Adrenal gland (tissue), 5 donors: ENCODE results near the gene RYR3.

Experiments
- CTCF ChIP-seq, 6 experiments: fragments of 450-650 bp in 4 of 6; fragments of 200-600 bp in 2 of 6; sonication (generic) in 1 of 6; IDR thresholded peaks; 1 replicate in 5 of 6; 2 replicates in 1 of 6; pipeline versions ENCODE4 v1.5.1 to v1.8.0; 2016 to 2021; ENCODE audit warnings: antibody characterized with exemption in 6 of 6, mild to moderate bottlenecking in 2 of 6, moderate library complexity in 1 of 6
- POLR2A ChIP-seq, 2 donors: fragments of 450-650 bp; IDR thresholded peaks; one replicate each; pipeline ENCODE4 v1.6.1; 2017; ENCODE audit warnings: antibody characterized with exemption in 2 of 2, mild to moderate bottlenecking in 2 of 2, moderate library complexity in 1 of 2
- donor health status: DM: no; HTN: no; CAD: no.

GRCh38 chr15:33830351-33830750, 519.6 kb downstream of the RYR3 start:
- TF ChIP-seq POLR2A (IDR thresholded peaks at IDR 0.05) = no peak
- no peak for TF ChIP-seq CTCF (IDR thresholded peaks at IDR 0.05)
